ENCODE data around the gene EML6.

DNA sequence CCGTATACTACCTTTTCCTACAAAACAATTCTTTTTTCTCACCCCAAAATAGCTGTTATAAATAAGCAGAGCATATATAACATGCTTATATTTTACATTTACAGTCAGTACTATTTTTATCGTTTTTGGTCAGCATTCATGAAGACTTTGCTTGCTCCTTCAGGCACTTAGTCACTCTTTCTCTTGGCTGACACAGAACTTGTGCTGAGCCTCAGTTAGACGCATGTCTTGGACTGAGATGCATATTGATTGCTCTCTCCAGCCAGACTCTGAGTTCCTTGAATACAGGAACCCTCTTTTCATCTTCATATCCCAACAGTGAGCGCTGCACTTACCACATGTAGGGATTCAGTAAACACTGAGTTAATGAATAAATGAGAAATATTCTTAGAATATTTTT is 168.4 kb downstream of the EML6 start:
- TF ChIP-seq POLR2AphosphoS5 (IDR thresholded peaks at IDR 0.05; ENCODE audit: borderline replicate concordance, low read depth, low read length) = no peak
- TF ChIP-seq EZH2 (IDR thresholded peaks at IDR 0.05) = no peak
- TF ChIP-seq FOXP2 (optimal IDR thresholded peaks at IDR 0.05; ENCODE audit: control extremely low read depth, extremely low read length, insufficient read depth) = no peak

Measured in SK-N-MC (cell line).